Right cardiac atrium (tissue), 5 donors: ENCODE measurements around the gene NOL3. TPM values are rescaled to one million over a fixed set of nuclear protein-coding genes. Genes with fewer than 3 reads are reported as not detected.
A peak's percentile ranks its signal among the peaks of the same experiment; 100 is the strongest.

Source experiments
- ATAC-seq, 2 donors: fragments of 200-7000 bp; cut with Tn5 transposase; one replicate each; pipeline versions ENCODE4 v1.8.0 to v1.9.1; 2020; ENCODE audit warnings: moderate library complexity in 2 of 2, mild to moderate bottlenecking in 1 of 2
- DNase-seq, 3 donors: peaks; one replicate each; pipeline ENCODE4 v3.0.0-alpha.2; 2020
- H3K27ac ChIP-seq: one replicate; pipeline ENCODE4 v1.5.1; 2013; ENCODE audit warnings: mild to moderate bottlenecking, low read length, control low read depth, moderate library complexity
- H3K27me3 ChIP-seq: one replicate; pipeline ENCODE4 v1.6.1; 2013; ENCODE audit not compliant: control insufficient read depth, insufficient read depth
- H3K4me1 ChIP-seq: one replicate; pipeline ENCODE4 v1.6.1; 2013; ENCODE audit warnings: low read length; ENCODE audit not compliant: control insufficient read depth, insufficient read depth
- H3K4me3 ChIP-seq: one replicate; pipeline ENCODE4 v1.5.1; 2013; ENCODE audit warnings: low read length, control low read depth
- H3K9me3 ChIP-seq: one replicate; pipeline ENCODE4 v1.6.1; 2013; ENCODE audit warnings: low read length; ENCODE audit not compliant: control insufficient read depth
- WGBS: extraction: QIAGEN DNeasy Blood & Tissue Kit; methylation state at CpG from one replicate; pipeline ENCODE4 v1.1.7; 2013; 5-methylcytosine and 5-hydroxymethylcytosine counted together
- intact Hi-C, 4 donors: fragments of 100-400 bp; cut with DNase I; formaldehyde crosslinking; loops; one replicate each; pipeline versions ENCODE4 v1.11.0 to v1.14.0; 2022 to 2023
- polyA plus RNA-seq: library from polyadenylated mRNA; stranded (reverse); fragments of 200-250 nt; gene quantifications from one replicate; pipeline ENCODE4 v1.2.3, GENCODE V29; 2013
- total RNA-seq, 4 donors: library from RNA; stranded (reverse); fragmentation: NEBNext Ultra II Directional; extraction: Animal tissue kit (Norgen Biotek cat#: 25700); gene quantifications; one replicate each; pipeline ENCODE4 v1.2.1, GENCODE V29; 2021
- donor health status: healthy with polysubstance abuse.
- donor health status: DM: no; HTN: yes; CAD: no.
- donor health status: DM: no; HTN: no; CAD: no.
- donor health status: DM: no; HTN: yes; CAD: no; lungs with severe emphysema.
- donor health status: DM: yes; HTN: yes; CAD: no.

The NOL3 gene
- total and polyA plus RNA-seq, 5 donors, result 67.5 to 133 (median 111) TPM

GRCh38 chr16:67208154-67208896 is 38.0 kb downstream of the NOL3 start:
- Histone ChIP-seq H3K4me3 (no peak overlapping the region), H3K27ac (no peak overlapping the region), H3K4me1 (no peaks in the 10 kb centered on the region), H3K27me3 (no peaks in the 10 kb centered on the region), H3K9me3 (no peaks in the 10 kb centered on the region)
- no peak for ATAC-seq
- DNase-seq, result peak in 2 of 3 donors; percentile 45 to 48
- intact Hi-C loops, result no loop called here
- 94% methylated on average over 11 of the region's 11 CpGs for WGBS

- H3K9me3 ChIP-seq, result no peaks in the 10 kb centered on the region
- no peak overlapping the region for H3K4me3 ChIP-seq
- 89% methylated on average over 8 of the region's 8 CpGs for WGBS
- no peak overlapping the region for H3K27ac ChIP-seq
- no peak for ATAC-seq
- peak in 2 of 3 donors; percentile 39 to 55 for DNase-seq
- intact Hi-C loops, result no loop called here
- no peaks in the 10 kb centered on the region for H3K4me1 ChIP-seq
- no peaks in the 10 kb centered on the region for H3K27me3 ChIP-seq
These were observed 39.2 kb downstream of the NOL3 start for GRCh38 chr16:67209565-67209964.

GRCh38 chr16:67210069-67210937 is 40.0 kb downstream of the NOL3 start:
- no peak overlapping the region for H3K4me3 ChIP-seq
- no peaks in the 10 kb centered on the region for H3K4me1 ChIP-seq
- no peaks in the 10 kb centered on the region for H3K9me3 ChIP-seq
- intact Hi-C loops, result no loop called here
- H3K27me3 ChIP-seq, result no peaks in the 10 kb centered on the region
- peak in 2 of 3 donors; percentile 46 to 50 for DNase-seq
- no peak for ATAC-seq
- 88% methylated on average over 25 of the region's 25 CpGs for WGBS
- no peak overlapping the region for H3K27ac ChIP-seq

GRCh38 chr16:67211674-67212073 is 41.3 kb downstream of the NOL3 start:
- no peak for DNase-seq
- no peak overlapping the region for H3K27ac ChIP-seq
- 62% methylated on average over 7 of the region's 7 CpGs for WGBS
- ATAC-seq, result no peak
- no peaks in the 10 kb centered on the region for H3K27me3 ChIP-seq
- peaks cover 6% of the 10 kb centered on the region for H3K4me1 ChIP-seq
- H3K4me3 ChIP-seq, result no peak overlapping the region
- no peaks in the 10 kb centered on the region for H3K9me3 ChIP-seq
- intact Hi-C loops, result no loop called here

GRCh38 chr16:67212766-67213165 is 42.4 kb downstream of the NOL3 start:
- no peak overlapping the region for H3K27ac ChIP-seq
- intact Hi-C loops, result no loop called here

GRCh38 chr16:67213197-67214019 is 43.1 kb downstream of the NOL3 start:
- Histone ChIP-seq H3K9me3 (no peaks in the 10 kb centered on the region), H3K27me3 (no peaks in the 10 kb centered on the region), H3K4me1 (peaks cover 14% of the 10 kb centered on the region), H3K27ac (no peak overlapping the region), H3K4me3 (no peak overlapping the region)
- intact Hi-C loops, result no loop called here
- DNase-seq (peak in 1 of 3 donors; percentile 12), ATAC-seq (no peak)
- WGBS, result 80% methylated on average over 8 of the region's 8 CpGs

More at GRCh38 chr16:67212766-67213165, 42.4 kb downstream of the NOL3 start:
- ATAC-seq (no peak), DNase-seq (peak in 1 of 3 donors; percentile 0)
- H3K4me3 ChIP-seq, result no peak overlapping the region
- H3K4me1 ChIP-seq, result peaks cover 14% of the 10 kb centered on the region
- no peaks in the 10 kb centered on the region for H3K27me3 ChIP-seq
- H3K9me3 ChIP-seq, result no peaks in the 10 kb centered on the region

GRCh38 chr16:67215706-67216105 is 45.4 kb downstream of the NOL3 start:
- H3K4me3 ChIP-seq, result no peak overlapping the region
- H3K4me1 ChIP-seq, result peaks cover 14% of the 10 kb centered on the region
- H3K27me3 ChIP-seq, result no peaks in the 10 kb centered on the region
- H3K27ac ChIP-seq, result peak overlapping the region; percentile 7
- intact Hi-C loops, result no loop called here
- H3K9me3 ChIP-seq, result no peaks in the 10 kb centered on the region
- WGBS, result 68% methylated on average over 5 of the region's 5 CpGs
- ATAC-seq (peak in 1 of 2 donors; percentile 6), DNase-seq (peak; percentile 24 to 63 (median 30))

GRCh38 chr16:67216612-67217490 is 46.5 kb downstream of the NOL3 start:
- H3K9me3 ChIP-seq, result no peaks in the 10 kb centered on the region
- H3K27me3 ChIP-seq, result no peaks in the 10 kb centered on the region
- no peak overlapping the region for H3K4me3 ChIP-seq
- H3K4me1 ChIP-seq, result peaks cover 14% of the 10 kb centered on the region
- DNase-seq, result peak; percentile 81 to 90 (median 88)
- H3K27ac ChIP-seq, result peak overlapping the region; percentile 93
- peak; percentile 91 for ATAC-seq
- intact Hi-C loops, result no loop called here
- WGBS, result 24% methylated on average over 18 of the region's 18 CpGs

GRCh38 chr16:67223992-67224391 is 53.7 kb downstream of the NOL3 start:
- 56% methylated on average over 3 of the region's 3 CpGs for WGBS

More at GRCh38 chr16:67223992-67224391, 53.7 kb downstream of the NOL3 start:
- Histone ChIP-seq H3K4me3 (no peak overlapping the region), H3K4me1 (peaks cover 9% of the 10 kb centered on the region), H3K9me3 (no peaks in the 10 kb centered on the region), H3K27me3 (no peaks in the 10 kb centered on the region), H3K27ac (no peak overlapping the region)
- ATAC-seq, result no peak
- intact Hi-C loops, result no loop called here
- peak in 1 of 3 donors; percentile 12 for DNase-seq
